Measurements from ENCODE around the gene SMAD4. TPM values are rescaled to one million over a fixed set of nuclear protein-coding genes. Genes with fewer than 3 reads are reported as not detected.
"Not testable (repeated sequence)": the region's sequence is repeated elsewhere in the genome, so short reads cannot be mapped to it uniquely, and the experiment has no call there.

The SMAD4 gene
- total RNA-seq, 1 donor from 2014 or later = 108 TPM

DNA sequence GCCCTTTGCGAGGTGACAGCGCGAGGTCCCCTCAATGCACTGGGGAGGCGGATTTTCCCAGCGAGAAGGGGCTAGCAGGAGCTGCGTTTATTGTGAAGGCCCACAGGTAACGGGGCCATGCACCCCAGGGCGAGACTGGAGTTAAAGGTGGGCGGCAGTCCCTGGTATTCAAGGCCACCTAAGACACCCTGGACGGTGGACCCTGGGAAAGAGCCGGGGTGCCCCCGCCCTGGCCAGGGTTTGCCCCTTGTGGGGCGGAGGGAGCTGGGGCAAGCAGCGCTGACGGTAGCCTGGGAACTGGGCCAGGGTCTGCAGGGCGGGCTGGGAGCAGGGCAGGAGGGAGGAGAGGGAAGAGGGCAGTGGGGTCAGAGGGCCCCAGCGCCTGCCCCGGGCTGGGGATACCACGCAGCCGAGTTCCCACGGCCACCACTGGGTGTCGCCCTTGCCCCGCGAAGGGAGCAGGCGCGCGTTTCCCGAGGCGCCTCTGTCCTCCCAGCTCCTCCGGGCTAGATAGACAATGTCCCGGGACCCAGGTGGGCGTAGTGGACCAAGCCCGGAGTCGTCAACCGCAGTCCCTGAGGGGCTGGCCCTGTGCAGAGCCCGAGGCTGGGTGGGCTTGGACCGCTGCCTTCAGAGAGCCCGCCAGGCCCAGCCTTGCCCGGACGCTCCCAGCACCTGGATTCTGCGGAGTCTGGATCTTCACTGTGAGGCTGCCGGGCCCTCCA is 80.2 kb downstream of the SMAD4 start:
- peak; percentile 54 for DNase-seq (ENCODE audit: low spot score)

DNA sequence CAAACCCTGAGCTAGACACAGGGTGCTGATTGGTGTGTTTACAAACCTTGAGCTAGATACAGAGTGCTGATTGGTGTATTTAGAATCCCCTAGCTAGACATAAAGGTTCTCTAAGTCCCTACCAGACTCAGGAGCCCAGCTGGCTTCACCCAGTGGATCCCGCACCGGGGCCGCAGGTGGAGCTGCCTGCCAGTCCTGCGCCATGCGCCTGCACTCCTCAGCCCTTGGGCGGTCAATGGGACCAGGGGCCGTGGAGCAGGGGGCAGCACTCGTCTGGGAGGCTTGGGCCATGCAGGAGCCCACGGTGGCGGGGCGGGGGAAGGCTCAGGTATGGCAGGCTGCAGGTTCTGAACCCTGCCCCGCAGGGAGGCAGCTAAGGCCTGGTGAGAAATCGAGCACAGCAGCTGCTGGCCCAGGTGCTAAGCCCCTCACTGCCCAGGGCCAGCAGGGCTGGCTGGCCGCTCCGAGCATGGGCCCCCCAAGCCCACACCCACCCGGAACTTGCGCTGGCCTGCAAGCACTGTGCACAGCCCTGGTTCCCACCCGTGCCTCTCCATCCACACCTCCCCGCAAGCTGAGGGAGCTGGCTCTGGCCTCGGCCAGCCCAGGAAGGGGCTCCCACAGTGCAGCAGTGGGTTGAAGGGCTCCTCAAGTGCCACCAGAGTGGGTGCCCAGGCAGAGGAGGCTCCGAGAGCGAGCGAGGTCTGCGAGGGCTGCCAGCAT is 81.8 kb downstream of the SMAD4 start:
- DNase-seq (ENCODE audit: low spot score) = not testable (repeated sequence)

DNA sequence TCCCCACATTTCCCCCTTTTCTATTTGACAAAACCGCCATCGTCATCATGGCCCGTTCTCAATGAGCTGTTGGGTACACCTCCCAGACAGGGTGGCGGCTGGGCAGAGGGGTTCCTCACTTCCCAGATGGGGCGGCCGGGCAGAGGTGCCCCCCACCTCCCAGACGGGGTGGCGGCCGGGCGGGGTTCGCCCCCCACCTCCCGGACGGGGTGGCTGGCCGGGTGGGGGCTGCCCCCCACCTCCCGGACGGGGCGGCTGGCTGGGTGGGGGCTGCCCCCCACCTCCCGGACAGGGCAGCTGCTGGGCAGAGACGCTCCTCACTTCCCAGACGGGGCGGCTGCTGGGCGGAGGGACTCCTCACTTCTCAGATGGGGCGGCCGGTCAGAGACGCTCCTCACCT is 87.0 kb downstream of the SMAD4 start:
- DNase-seq (ENCODE audit: low spot score) = not testable (repeated sequence)

DNA sequence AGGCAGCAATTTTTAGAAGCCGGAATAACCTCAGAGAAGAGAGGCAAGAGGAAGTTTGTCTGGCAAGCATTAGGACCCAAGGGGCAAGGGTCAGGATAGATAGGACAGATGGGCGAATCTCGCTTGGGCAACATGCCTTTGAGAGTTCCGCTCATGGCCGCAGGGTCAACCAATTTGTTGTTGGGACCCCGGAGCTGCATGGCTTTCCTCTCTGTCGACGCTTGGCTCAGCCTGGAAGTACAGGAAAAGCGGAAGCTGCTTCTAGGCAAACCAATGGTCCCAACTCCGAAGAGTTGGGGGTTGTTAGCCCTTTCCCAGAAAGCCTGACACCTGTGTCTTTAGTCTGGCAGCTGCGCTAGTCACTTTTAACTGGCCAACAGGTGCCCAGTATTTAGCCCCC is 89.5 kb downstream of the SMAD4 start:
- not testable (repeated sequence) for DNase-seq (ENCODE audit: low spot score)

DNA sequence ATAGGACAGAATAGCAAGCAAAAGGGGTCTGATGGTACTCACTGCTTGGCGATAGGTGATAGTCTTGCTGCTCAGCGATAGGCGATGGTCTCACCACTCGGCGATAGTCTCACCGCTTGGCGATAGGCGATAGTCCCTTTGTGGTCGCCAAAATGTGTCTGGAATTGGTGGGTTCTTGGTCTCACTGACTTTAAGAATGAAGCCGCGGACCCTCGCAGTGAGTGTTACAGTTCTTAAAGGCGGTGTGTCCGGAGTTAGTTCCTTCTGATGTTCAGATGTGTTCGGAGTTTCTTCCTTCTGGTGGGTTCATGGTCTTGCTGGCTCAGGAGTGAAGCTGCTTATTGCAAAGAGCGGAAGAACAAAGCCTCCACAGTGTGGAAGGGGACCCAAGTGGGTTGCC is 90.0 kb downstream of the SMAD4 start:
- not testable (repeated sequence) for DNase-seq (ENCODE audit: low spot score)

DNA sequence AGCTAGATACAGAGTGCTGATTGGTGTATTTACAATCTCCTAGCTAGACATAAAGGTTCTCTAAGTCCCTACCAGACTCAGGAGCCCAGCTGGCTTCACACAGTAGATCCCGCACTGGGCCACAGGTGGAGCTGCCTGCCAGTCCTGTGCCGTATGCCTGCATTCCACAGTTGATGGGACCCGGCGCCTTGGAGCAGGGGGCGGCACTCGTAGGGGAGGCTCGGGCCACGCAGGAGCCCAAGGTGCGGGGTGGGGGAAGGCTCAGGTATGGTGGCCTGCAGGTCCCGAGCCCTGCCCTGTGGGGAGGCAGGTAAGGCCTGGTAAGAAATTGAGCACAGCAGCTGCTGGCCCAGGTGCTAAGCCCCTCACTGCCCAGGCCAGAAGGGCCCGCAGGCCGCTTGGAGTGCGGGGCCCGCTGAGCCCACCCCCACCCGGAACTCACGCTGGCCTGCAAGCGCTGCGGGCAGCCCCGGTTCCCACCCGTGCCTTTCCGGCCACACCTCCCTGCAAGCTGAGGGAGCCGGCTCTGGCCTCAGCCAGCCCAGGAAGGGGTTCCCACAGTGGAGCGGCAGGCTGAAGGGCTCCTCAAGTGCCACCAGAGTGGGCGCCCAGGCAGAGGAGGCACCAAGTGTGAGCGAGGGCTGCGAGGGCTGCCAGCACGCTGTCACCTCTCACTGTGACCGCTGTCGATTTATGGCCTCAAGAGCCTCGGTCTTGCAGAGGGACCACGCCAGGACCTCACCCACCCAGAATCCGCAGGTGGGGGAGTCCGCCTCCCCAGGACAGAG is 91.0 kb downstream of the SMAD4 start:
- DNase-seq (ENCODE audit: low spot score) = no peak

DNA sequence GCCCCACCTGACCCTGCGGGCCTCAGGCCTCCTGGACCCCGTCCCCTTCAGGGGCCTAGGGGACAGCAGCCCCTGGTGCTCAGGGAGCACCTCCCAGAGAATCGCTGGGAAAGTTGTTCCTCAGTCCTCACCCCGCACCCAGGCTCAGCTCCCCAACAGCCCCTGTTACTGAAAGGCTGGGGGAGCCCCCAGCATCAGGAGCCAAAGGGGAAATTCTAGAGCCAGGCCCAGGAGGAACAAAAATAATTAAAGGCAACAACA is 91.5 kb downstream of the SMAD4 start:
- DNase-seq (ENCODE audit: low spot score) = no peak

DNA sequence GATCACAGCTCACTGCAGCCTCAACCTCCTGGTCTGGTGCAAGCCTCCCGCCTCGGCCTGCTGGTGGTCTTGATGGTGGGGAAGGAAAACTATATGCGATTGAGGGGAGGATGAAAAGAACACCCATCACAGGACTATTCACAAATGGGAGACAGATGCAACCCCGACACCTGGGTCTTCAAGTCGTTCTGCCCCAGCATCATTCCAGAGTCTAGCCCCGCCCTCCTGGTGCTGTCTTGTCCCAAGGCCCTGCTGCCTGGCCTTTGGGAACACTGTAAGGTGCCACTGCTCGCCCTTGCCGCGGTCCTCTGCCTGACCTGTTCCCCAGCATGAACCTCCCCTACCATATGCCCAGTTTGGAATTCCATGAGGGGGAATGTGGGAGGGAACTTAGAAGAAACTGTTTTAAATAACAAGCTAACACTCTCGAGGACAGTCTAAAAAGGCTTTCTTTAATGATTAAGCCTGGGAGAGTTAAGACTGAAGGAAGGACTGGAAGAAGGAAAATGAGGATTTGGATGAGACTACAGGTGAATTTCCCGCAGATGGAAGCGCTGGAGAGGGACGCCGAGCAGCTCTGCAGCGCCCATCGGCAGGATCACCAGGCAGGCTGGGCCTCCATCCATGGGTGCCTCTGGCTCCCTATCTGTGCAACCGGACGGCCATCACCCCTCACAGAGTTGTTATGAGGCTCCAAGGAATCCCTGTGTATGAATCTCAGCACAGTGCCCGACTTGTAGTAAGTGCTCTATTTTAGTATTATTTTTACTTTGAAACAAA is 92.4 kb downstream of the SMAD4 start:
- no peak for DNase-seq (ENCODE audit: low spot score)

DNA sequence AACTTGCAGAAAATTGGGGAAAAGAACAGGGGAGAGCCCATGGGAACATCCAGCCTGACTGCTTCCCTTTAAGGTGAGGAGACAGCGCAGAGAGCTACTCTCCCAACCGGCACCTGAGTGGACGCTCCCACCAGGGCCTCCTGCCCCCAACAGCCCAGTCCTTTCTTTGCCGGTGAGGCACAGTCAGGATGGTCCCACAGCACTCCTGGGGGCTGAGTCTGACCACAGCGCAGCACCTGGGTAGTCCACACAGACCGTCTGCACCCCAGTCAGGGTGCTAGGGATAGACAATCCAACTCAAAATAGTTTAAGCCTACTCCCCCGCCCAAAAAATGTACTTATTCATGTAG is 93.0 kb downstream of the SMAD4 start:
- no peak for DNase-seq (ENCODE audit: low spot score)

DNA sequence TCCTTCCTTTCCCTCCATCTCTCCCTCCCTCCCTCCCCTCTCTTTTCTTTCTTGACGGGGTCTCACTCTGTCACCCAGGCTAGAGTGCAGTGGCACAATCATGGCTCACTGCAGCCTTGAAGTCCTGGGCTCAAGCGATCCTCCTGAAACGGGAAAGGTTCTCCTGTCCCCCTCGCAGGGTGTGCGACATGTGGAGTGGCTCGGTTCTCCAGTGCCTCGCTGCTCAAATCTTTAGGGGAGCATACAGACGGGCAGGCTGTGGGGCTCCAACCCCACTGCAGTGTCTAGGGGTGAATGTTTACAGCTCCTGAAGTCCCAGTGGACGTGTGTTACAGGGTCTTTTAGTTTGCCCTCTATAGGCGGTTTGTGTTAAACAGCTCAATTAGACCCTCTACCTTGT is 93.5 kb downstream of the SMAD4 start:
- no peak for DNase-seq (ENCODE audit: low spot score)

DNA sequence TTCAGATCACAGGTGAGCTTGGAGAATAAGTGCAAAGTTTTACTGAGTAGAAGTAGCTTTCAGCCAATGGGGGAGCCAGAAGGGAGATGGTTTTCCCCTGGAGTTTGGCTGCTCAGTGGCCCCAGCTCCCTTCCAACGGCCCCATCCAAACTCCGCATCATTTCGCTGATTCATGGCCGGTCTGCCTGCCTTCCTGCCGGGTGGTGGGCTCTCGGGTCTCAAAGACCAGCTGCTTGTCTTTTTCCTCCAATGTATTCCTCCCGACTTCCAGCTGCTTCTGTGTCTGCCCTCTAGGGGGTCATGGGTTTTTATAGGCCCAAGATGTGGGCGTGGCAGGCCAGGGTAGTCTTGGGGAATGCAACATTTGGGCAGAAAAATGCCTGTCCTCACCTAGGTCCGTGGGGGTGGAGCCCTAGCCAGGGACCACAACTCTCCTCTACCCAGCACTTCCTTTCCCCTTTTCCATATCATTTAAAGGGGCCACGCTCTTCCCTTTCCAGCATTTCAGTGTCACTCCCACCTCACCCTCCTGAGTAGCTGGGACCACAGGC is 94.0 kb downstream of the SMAD4 start:
- no peak for DNase-seq (ENCODE audit: low spot score)

DNA sequence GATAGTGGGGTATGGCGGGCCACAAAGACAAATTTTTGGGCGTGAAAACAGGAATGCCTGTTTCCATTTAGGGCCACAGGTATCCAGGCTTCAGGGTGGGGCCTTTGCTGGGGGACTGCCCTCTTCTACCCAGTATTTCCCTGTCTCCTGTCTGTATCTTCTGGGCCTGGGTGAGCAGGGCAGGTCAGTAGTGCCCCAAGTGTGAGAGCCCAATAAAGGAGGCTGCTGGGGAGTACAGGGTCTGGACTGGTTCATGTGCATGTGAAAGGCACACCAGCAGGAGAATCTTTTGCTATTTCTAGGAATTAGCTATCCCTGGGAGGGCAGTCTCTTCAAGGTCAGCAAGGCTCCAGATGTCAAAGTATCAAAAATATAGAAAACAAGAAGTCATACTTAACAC is 96.0 kb downstream of the SMAD4 start:
- DNase-seq (ENCODE audit: low spot score) = no peak

DNA sequence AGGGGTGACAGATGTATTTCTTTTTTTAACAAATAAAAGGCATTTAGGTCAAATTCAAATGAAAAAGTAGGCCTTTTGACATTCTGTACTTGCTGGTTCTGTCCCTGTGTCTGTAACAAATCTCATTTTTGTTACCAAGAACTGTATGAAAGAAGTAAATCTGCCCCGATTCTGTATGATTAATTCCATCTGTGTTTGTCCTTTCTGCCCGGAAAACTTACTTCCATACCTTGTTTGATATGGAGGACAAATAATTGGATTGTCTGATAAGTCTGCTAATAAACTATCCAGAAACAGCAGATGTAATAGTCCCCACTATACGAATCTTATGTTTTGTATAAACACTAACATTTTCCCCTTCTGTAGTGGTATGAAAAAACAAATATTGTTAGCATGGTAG is 97.7 kb downstream of the SMAD4 start:
- no peak for DNase-seq (ENCODE audit: low spot score)

DNA sequence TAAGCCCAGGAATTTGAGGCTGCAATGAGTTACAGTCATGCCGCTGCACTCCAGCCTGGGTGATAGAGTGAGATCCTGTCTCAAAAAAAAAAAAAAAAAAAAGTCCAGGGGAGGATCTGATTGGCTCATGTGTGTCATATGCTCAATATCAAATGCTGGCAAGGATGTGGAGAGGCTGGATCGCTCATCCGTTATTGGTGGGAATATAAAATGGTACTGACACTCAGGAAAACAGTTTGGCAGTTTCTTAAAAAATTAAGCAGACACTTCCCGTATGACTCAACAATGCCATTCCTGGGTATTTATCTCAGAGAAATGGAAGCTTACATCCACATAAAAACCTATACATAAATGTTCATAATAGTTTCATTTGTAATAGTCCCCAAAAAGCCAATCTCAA is 98.5 kb downstream of the SMAD4 start:
- DNase-seq (ENCODE audit: low spot score) = no peak

DNA sequence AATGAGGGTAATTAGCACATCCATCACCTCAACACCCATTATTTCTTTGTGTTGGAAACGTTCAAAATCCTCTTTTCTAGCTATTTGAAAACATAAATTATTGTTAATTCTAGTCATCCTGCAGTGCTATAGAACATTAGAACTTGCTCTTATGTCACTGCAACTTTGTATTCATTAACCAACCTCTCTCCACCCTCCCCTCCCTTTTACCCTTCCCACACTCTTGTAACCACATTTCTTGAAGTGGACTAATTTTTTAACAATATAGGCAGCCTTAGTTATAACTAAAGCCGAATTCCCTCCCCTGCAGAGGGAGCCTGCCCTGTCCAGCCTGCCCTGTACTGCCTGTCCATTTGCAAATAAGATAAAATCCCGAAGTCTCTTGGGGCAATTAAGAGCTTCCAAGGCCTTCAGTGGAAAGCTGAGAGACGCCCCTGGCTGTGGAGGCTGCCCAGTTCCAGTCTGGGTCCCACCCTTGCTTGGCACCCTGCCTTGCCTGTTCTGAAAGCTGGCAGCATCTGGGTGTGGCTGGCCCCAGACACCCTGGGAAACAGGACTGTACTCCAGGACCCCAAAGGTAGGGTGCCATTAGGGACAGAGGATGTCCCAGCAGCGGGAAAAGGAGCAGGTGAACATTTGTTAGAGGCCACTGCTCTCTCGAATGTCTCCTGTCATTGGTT is 102.4 kb downstream of the SMAD4 start:
- DNase-seq (ENCODE audit: low spot score) = no peak

DNA sequence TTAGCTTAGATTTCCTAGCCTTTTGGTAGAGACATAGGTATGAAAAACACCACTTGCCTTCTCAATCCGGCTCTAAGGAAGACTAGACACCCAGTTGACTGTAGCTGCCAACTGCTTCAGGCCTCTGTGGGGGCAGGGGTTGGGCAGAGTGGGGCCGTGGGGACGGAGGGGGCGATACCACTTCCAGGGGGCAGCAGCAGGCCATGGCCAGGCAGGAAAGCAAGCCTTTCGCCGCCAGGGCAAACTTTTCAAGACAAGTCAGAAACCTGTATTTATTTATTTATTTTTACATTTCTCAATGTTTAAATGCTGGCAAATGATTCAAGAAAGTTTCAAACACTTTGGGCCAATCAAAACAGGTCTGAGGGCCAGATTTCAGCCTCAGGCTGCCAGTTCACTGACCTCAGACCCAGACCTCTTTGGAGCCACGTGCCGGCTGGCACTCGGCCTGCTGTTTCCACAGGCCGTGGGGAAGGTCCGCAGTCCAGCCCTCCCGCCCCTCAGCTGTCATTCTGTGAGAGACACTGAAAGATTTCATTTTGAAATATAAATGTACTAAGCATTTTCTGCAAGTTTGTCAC is 103.7 kb downstream of the SMAD4 start:
- DNase-seq (ENCODE audit: low spot score) = no peak

Other genes starting within 250 kb of the SMAD4 start
- gene MRO, start 210.2 kb upstream of the SMAD4 start, total RNA-seq = 0.75 TPM
- 39.0 TPM for gene ME2, start 151.1 kb upstream of the SMAD4 start, total RNA-seq
- gene ELAC1, start 62.2 kb upstream of the SMAD4 start, total RNA-seq = 8.1 TPM
- 33.2 TPM for gene MEX3C, start 167.5 kb downstream of the SMAD4 start, total RNA-seq